Astrocyte (in vitro differentiated cells and primary cell): ENCODE data around the gene C5orf63.

ENCODE experiments used
- CTCF ChIP-seq: IDR thresholded peaks from 2 replicates; pipeline ENCODE4 v1.5.1; 2011; ENCODE audit warnings: low read depth, mild to moderate bottlenecking, inconsistent platforms, low read length, moderate library complexity; ENCODE audit not compliant: insufficient read depth
- EZH2 ChIP-seq: IDR thresholded peaks from 2 replicates; pipeline ENCODE4 v1.6.1; 2012; ENCODE audit warnings: mild to moderate bottlenecking, low read length, inconsistent platforms; ENCODE audit not compliant: insufficient read depth

GRCh38 chr5:127101935-127102334, 28.6 kb upstream of the C5orf63 start:
- no peak for TF ChIP-seq CTCF
- TF ChIP-seq EZH2: no peak
